Ovary (tissue), 3 donors: ENCODE results near the gene ENOX1.
"Not testable (repeated sequence)": the region's sequence is repeated elsewhere in the genome, so short reads cannot be mapped to it uniquely, and the experiment has no call there.

Experiments
- EP300 ChIP-seq: sonication (generic); formaldehyde crosslinking; IDR thresholded peaks from one replicate; pipeline ENCODE4 v1.6.1; 2017; ENCODE audit warnings: antibody characterized with exemption
- POLR2A ChIP-seq: fragments of 450-650 bp; IDR thresholded peaks from one replicate; pipeline ENCODE4 v1.6.1; 2017; ENCODE audit warnings: antibody characterized with exemption, mild to moderate bottlenecking, moderate library complexity
- TF ChIP-seq, protein P1 (sequence below), 3 donors: fragments of 450-650 bp in 2 of 3; fragments of 200-600 bp in 1 of 3; IDR thresholded peaks; one replicate each; pipeline versions ENCODE4 v1.5.1 to v1.8.0; 2016 to 2022; ENCODE audit warnings: antibody characterized with exemption in 3 of 3, mild to moderate bottlenecking in 1 of 3
- donor health status: DM: no; HTN: no; CAD: no.

GRCh38 chr13:43824656-43825055, 37.9 kb upstream of the ENOX1 start:
- TF ChIP-seq, protein P1, sequence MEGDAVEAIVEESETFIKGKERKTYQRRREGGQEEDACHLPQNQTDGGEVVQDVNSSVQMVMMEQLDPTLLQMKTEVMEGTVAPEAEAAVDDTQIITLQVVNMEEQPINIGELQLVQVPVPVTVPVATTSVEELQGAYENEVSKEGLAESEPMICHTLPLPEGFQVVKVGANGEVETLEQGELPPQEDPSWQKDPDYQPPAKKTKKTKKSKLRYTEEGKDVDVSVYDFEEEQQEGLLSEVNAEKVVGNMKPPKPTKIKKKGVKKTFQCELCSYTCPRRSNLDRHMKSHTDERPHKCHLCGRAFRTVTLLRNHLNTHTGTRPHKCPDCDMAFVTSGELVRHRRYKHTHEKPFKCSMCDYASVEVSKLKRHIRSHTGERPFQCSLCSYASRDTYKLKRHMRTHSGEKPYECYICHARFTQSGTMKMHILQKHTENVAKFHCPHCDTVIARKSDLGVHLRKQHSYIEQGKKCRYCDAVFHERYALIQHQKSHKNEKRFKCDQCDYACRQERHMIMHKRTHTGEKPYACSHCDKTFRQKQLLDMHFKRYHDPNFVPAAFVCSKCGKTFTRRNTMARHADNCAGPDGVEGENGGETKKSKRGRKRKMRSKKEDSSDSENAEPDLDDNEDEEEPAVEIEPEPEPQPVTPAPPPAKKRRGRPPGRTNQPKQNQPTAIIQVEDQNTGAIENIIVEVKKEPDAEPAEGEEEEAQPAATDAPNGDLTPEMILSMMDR (IDR thresholded peaks at IDR 0.05), result not testable (repeated sequence)
- not testable (repeated sequence) for TF ChIP-seq POLR2A, EP300
